Tibial nerve (tissue), 4 donors: ENCODE results near the gene SLC16A12.

Experiments used
- CTCF ChIP-seq, 5 experiments: fragments of 200-600 bp in 3 of 5; fragments of 450-650 bp in 2 of 5; sonication (generic) in 3 of 5; IDR thresholded peaks; one replicate each; pipeline ENCODE4 v1.5.1; 2016 to 2019; ENCODE audit warnings: antibody characterized with exemption in 5 of 5, mild to moderate bottlenecking in 3 of 5, moderate library complexity in 2 of 5
- EP300 ChIP-seq, 2 donors: sonication (generic); formaldehyde crosslinking; IDR thresholded peaks; one replicate each; pipeline ENCODE4 v1.6.1; 2017; ENCODE audit warnings: antibody characterized with exemption in 2 of 2, mild to moderate bottlenecking in 1 of 2

- TF ChIP-seq CTCF (IDR thresholded peaks at IDR 0.05) (no peak), EP300 (IDR thresholded peaks at IDR 0.05) (no peak)
These were observed 103.4 kb downstream of the SLC16A12 start for GRCh38 chr10:89431977-89432376.
